ACHN (cell line): ENCODE measurements around the gene ITGB3BP.
"Not testable (repeated sequence)": the region's sequence is repeated elsewhere in the genome, so short reads cannot be mapped to it uniquely, and the experiment has no call there.

ENCODE experiments used
- DNase-seq: peaks from one replicate; pipeline ENCODE4 v3.0.0-alpha.2; 2015
- in situ Hi-C: cut with HindIII; loops from 2 replicates; pipeline ENCODE4 v1.10.0; 2017; ENCODE audit warnings: low sequenced_read_pairs, low pct_ligation_motif_present, low pct_unique_long_range_greater_than_20kb

The ITGB3BP gene

DNA sequence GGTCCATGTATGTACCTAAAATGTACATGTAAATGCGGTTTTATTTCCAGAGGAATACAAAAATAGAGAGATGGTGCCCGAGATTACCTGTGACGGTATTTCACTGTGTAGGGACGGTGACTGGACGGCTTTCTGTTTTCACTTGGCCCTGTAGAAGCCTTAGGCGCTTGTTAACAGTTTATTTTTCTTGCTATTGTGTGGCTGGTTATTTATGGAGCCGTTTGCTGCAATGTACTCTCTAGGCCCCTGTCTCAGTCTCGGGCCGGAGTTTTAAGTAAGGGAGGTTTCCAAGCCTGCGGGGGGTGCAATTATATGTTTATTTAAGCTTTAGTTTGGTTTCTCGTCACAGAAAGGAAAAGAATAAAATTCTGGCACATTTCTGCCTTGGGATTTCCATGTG lies 713 bp upstream of the ITGB3BP start:
- in situ Hi-C loops, result no loop called here
- DNase-seq, result no peak

- in situ Hi-C loops, result no loop called here
- DNase-seq, result no peak
These were observed 6.4 kb downstream of the ITGB3BP start for GRCh38 chr1:63516629-63517028.

DNA sequence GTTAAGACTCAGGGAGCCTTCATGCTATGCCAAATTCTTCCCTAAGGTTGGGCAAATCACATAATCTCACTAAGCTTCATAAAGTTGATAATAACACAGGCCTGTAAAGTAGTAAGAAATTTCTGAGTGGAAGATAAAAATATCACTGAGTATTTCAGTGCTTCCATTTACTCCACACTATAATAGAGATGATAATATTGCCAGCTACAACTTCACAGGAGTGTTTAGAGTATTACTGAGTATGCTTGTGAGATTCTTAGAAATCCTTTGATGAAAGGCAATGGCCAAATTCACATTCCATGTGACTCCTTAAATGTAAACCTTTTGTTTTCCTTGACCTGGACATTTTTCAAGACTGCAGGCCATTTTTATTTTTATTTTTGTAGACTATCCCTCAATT lies 10.4 kb downstream of the ITGB3BP start:
- in situ Hi-C loops, result no loop called here
- no peak for DNase-seq

- in situ Hi-C loops, result no loop called here
These were observed 13.3 kb downstream of the ITGB3BP start for GRCh38 chr1:63509718-63510117.

GRCh38 chr1:63506782-63507181 lies 16.2 kb downstream of the ITGB3BP start:
- DNase-seq, result no peak
- in situ Hi-C loops, result no loop called here

More at GRCh38 chr1:63509718-63510117, 13.3 kb downstream of the ITGB3BP start:
- DNase-seq, result no peak

DNA sequence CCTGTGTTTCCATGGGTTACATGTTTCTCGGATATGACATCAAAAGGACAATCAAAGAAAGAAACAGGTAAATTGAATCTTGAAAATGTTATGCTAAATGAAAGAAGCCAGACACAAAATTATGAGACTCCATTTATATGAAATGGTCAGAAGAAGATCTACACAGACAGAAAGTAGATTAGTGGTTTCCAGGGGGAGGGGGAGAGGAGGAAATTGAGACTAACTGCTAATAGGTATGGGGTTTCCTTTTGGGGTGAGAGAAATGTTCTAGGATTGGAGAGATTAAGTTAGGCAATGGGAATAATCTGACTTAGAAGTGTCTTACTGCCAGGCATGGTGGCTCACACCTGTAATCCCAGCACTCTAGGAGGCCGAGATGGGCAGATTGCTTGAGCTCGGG lies 21.8 kb downstream of the ITGB3BP start:
- no peak for DNase-seq
- in situ Hi-C loops, result no loop called here

- DNase-seq, result no peak
These were observed 24.9 kb downstream of the ITGB3BP start for GRCh38 chr1:63498106-63498505.

GRCh38 chr1:63497577-63497976 lies 25.4 kb downstream of the ITGB3BP start:
- DNase-seq, result no peak
- in situ Hi-C loops, result no loop called here

More at GRCh38 chr1:63498106-63498505, 24.9 kb downstream of the ITGB3BP start:
- in situ Hi-C loops, result no loop called here

DNA sequence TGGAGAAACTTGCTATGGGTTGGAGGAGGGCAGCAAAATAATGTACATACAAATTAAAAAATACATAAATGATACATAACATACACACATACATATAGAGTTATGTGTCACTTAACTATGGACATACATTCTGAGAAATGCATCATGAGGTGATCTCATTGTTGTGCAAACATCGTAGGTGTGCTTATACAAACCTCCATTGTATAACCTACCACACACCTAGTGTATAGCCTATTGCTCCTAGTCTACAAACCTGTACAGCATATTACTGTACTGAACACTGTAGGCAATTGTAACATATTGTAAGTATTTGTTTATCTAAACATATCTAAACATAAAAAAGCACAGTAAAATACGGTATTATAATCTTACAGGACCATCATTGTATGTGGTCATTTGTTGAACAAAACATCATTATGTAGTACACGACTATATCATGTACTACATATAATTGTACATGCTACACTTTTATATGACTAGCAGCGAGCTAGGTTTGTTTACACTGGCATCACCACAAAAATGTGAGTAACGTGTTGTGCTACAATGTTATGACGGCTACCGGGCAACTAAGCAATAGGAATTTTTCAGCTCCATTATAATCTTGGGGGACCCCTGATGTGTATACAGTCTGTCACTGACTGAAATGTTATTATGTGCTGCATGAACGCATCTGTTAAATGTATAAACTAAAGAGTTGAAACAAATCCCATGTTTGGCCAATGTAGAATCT lies 35.5 kb downstream of the ITGB3BP start:
- no peak for DNase-seq
- in situ Hi-C loops, result no loop called here

DNA sequence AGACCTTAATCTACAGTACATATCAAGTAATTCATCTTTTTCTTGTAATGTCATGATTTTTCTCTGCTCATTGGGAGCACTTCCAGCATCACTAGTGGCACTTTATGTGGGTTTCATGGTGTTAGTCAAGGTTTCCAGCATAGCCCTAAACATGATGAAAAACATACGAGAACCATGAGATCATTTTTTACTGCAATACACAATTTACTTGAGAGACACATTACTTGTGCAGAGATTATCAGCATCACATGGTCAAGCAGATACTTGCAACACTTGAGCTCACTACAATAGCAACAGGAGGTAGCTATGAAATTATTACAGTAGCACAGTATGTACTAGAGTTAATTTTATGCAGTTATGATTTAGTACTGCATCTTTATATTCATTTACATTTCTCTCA lies 36.4 kb downstream of the ITGB3BP start:
- no peak for DNase-seq
- in situ Hi-C loops, result no loop called here

GRCh38 chr1:63480057-63480456 lies 43.0 kb downstream of the ITGB3BP start:
- in situ Hi-C loops, result no loop called here
- DNase-seq, result no peak

- in situ Hi-C loops, result no loop called here
- no peak for DNase-seq
These were observed 47.3 kb downstream of the ITGB3BP start for GRCh38 chr1:63475761-63476160.

DNA sequence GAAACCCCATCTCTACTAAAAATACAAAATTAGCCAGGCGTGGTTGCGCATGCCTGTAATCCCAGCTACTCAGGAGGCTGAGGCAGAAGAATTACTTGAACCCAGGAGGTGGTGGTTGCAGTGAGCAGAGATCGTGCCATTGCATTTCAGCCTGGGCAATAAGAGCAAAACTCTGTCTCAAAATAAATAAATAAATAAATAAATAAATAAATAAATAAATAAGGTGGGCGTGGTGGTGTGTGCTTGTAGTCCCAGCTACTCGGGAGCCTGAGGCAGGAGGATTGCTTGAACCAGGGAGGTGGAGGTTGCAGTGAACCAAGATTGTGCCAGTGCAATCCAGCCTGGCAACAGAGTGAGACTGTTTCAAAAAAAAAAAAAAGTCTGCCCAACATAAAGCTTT lies 54.3 kb downstream of the ITGB3BP start:
- DNase-seq, in situ Hi-C loops: not testable (repeated sequence)

- DNase-seq, result no peak
- in situ Hi-C loops, result no loop called here
These were observed 56.3 kb downstream of the ITGB3BP start for GRCh38 chr1:63466759-63467158.

DNA sequence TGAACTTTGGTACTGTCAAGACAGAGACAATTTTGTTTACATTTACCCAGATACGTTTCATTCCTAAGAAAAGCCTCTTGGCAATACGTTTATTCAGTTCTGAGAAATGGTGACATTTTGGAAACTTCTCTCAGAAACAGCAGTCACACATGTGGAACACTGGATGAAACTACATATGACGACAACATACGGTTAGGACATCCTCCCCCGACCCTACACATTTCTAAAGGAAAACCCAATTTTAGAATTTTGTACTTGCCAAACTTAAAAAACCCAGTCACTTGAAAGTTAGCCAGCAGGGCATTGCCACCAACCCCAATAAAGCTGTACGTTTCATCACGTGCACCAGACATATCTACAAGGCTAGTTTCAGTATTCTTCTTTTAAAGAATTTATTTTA lies 56.8 kb downstream of the ITGB3BP start:
- in situ Hi-C loops, result no loop called here
- DNase-seq, result no peak

DNA sequence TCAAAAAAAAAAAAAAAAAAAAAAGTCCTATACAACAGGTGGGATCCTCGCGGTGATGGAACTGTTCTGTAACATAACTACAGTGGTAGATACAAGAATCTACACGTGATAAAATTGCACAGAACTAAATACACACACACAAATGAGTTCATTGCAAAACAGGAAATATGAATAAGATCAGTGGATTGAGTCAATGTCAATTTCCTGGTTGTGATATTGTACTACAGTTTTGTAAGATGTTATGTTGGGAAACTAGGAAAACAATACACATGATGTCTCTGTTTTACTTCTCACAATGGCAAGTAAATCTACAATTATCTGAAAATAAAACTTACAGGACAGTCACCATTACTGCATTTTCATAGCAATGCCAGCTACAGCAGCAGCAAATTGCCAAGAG lies 59.8 kb downstream of the ITGB3BP start:
- in situ Hi-C loops, result no loop called here
- DNase-seq, result no peak

DNA sequence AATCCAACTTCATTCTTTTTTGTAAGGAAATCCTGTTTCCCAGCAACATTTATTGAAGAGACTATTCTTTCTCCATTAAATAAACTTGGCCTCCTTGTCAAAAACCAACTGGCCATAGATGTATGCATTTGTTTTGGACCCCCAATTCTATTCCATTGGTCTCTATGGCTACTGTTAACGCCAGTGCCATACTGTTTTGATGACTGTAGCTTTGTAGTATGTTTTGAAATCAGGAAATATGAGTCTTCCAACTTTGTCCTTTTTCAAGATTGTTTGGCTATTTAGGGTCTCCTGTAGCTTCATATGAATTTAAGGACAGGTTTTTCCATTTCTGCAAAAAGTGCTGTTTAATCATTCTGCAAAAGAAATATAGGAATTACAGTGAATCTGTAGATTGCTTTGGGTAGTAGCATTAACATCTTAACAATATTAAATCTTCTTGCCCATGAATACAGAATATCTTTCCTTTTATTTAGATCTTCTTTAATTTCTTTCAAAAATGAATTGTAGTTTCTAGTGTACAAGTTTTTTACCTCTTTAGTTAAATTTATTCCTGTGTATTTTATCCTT lies 61.3 kb downstream of the ITGB3BP start:
- in situ Hi-C loops, result no loop called here
- DNase-seq, result peak; percentile 2

DNA sequence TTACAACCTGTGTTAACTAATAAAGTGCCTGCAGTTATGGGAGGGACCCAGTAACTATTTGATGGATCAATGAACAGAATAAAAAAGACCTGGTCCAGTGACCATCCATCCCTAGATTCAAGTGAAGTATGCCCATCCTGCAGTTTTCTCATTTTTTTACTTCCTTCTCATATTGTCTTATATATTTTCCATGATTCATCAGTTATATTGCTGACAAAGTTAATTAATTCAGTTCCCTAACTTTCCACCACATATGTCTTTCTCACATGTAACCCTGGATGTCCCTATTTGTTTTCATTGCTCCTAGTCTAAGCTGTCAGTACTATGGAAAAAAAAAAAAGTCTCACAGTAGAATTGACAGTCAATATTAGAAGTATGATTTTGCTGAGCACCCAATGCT lies 64.3 kb downstream of the ITGB3BP start:
- in situ Hi-C loops, result no loop called here

GRCh38 chr1:63454269-63454668 lies 68.8 kb downstream of the ITGB3BP start:
- peak; percentile 10 for DNase-seq
- in situ Hi-C loops, result no loop called here

More for the DNA sequence above, 64.3 kb downstream of the ITGB3BP start:
- DNase-seq, result no peak

DNA sequence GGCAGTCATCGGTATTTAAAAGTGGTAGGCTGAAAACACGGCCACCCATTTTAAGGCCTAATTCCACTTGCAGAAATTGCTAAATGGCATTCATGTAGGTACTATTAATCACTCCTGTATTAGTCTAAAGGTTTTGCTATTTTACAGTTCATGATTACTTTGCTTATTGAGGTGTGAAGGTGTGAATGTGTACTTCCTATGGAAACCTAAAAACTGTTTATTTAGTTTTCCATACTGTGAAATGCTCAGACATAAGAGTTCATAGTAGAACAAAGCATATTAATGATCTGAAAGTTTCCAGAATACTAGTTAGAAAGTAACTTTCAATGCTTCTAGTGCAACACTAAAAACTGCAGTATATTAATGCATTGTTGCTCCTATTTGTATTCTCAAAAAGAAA lies 69.8 kb downstream of the ITGB3BP start:
- no peak for DNase-seq
- in situ Hi-C loops, result no loop called here
